ACC112 (cell line): ENCODE results near the gene JMJD8.

ENCODE experiments used
- H2AFZ ChIP-seq: fragments of 200-600 bp; sonication (generic); one replicate; pipeline ENCODE4 v1.6.0; 2017; ENCODE audit warnings: antibody characterized with exemption, low read length; ENCODE audit not compliant: unreplicated experiment
- H3K27ac ChIP-seq: fragments of 200-600 bp; sonication (generic); 2 replicates; pipeline ENCODE4 v1.5.1; 2014; ENCODE audit warnings: low read depth, mild to moderate bottlenecking, antibody characterized with exemption, low read length, moderate library complexity
- H3K27me3 ChIP-seq: fragments of 200-600 bp; sonication (generic); 2 replicates; pipeline ENCODE4 v1.6.1; 2014; ENCODE audit warnings: mild to moderate bottlenecking, antibody characterized with exemption, low read length, moderate library complexity, mixed read lengths; ENCODE audit not compliant: insufficient read depth
- H3K36me3 ChIP-seq: fragments of 200-600 bp; sonication (generic); 2 replicates; pipeline ENCODE4 v1.6.1; 2016; ENCODE audit warnings: mild to moderate bottlenecking, antibody characterized with exemption, low read length, moderate library complexity, mixed read lengths; ENCODE audit not compliant: insufficient read depth
- H3K4me1 ChIP-seq: fragments of 200-600 bp; sonication (generic); one replicate; pipeline ENCODE4 v1.6.1; 2016; ENCODE audit warnings: low read length, mixed read lengths; ENCODE audit not compliant: insufficient read depth, unreplicated experiment, control insufficient read depth
- H3K4me3 ChIP-seq: fragments of 200-600 bp; sonication (generic); 2 replicates; pipeline ENCODE4 v1.5.1; 2014; ENCODE audit warnings: mild to moderate bottlenecking, low read depth, low read length
- H3K79me2 ChIP-seq: fragments of 200-600 bp; sonication (generic); one replicate; pipeline ENCODE4 v1.6.0; 2016; ENCODE audit warnings: low read length; ENCODE audit not compliant: control insufficient read depth, unreplicated experiment, insufficient read depth

Gene JMJD8

GRCh38 chr16:667113-667779, 16.9 kb downstream of the JMJD8 start:
- peaks cover 15% of the 10 kb centered on the region for H3K79me2 ChIP-seq
- no peak overlapping the region for H3K4me3 ChIP-seq
- no peaks in the 10 kb centered on the region for H3K27me3 ChIP-seq
- no peaks in the 10 kb centered on the region for H3K4me1 ChIP-seq
- no peak overlapping the region for H3K27ac ChIP-seq
- H3K36me3 ChIP-seq = peaks cover 14% of the 10 kb centered on the region; the same call in 1 of the 2 replicates
- no peak overlapping the region for H2AFZ ChIP-seq

GRCh38 chr16:666572-666971, 17.6 kb downstream of the JMJD8 start:
- Histone ChIP-seq H3K27me3 (no peaks in the 10 kb centered on the region), H3K4me1 (no peaks in the 10 kb centered on the region), H3K79me2 (peaks cover 15% of the 10 kb centered on the region), H2AFZ (no peak overlapping the region), H3K4me3 (no peak overlapping the region), H3K27ac (no peak overlapping the region), H3K36me3 (0 out of 2 replicates have a peak, but pooled peaks cover 10% of the 10 kb centered on the region)

GRCh38 chr16:662597-662996, 21.5 kb downstream of the JMJD8 start:
- peaks cover 3% of the 10 kb centered on the region for H3K4me1 ChIP-seq
- no peaks in the 10 kb centered on the region for H3K27me3 ChIP-seq
- no peak overlapping the region for H2AFZ ChIP-seq
- H3K36me3 ChIP-seq = no peaks in the 10 kb centered on the region
- no peak overlapping the region for H3K4me3 ChIP-seq
- no peak overlapping the region for H3K27ac ChIP-seq
- H3K79me2 ChIP-seq = no peaks in the 10 kb centered on the region

- Histone ChIP-seq H3K4me1 (peaks cover 3% of the 10 kb centered on the region), H3K36me3 (no peaks in the 10 kb centered on the region), H3K79me2 (no peaks in the 10 kb centered on the region), H3K4me3 (no peak overlapping the region), H2AFZ (no peak overlapping the region), H3K27me3 (no peaks in the 10 kb centered on the region), H3K27ac (no peak overlapping the region)
These were observed 22.0 kb downstream of the JMJD8 start for GRCh38 chr16:662095-662494.

- peaks cover 3% of the 10 kb centered on the region for H3K4me1 ChIP-seq
- no peaks in the 10 kb centered on the region for H3K27me3 ChIP-seq
- H2AFZ ChIP-seq = no peak overlapping the region
- no peaks in the 10 kb centered on the region for H3K36me3 ChIP-seq
- no peak overlapping the region for H3K4me3 ChIP-seq
- H3K79me2 ChIP-seq = no peaks in the 10 kb centered on the region
- H3K27ac ChIP-seq = no peak overlapping the region
These were observed 22.8 kb downstream of the JMJD8 start for GRCh38 chr16:661184-661821.

GRCh38 chr16:660459-661183, 23.5 kb downstream of the JMJD8 start:
- H3K27ac ChIP-seq = no peak overlapping the region
- H3K27me3 ChIP-seq = no peaks in the 10 kb centered on the region
- no peak overlapping the region for H2AFZ ChIP-seq
- H3K79me2 ChIP-seq = no peaks in the 10 kb centered on the region
- H3K36me3 ChIP-seq = no peaks in the 10 kb centered on the region
- H3K4me3 ChIP-seq = no peak overlapping the region
- H3K4me1 ChIP-seq = peaks cover 3% of the 10 kb centered on the region

GRCh38 chr16:660132-660458, 24.0 kb downstream of the JMJD8 start:
- Histone ChIP-seq H3K4me3 (no peak overlapping the region), H3K27me3 (no peaks in the 10 kb centered on the region), H3K4me1 (peaks cover 3% of the 10 kb centered on the region), H3K79me2 (no peaks in the 10 kb centered on the region), H3K36me3 (no peaks in the 10 kb centered on the region), H2AFZ (no peak overlapping the region), H3K27ac (no peak overlapping the region)

GRCh38 chr16:659618-660017, 24.5 kb downstream of the JMJD8 start:
- no peak overlapping the region for H3K27ac ChIP-seq
- H2AFZ ChIP-seq = no peak overlapping the region
- H3K36me3 ChIP-seq = no peaks in the 10 kb centered on the region
- no peaks in the 10 kb centered on the region for H3K27me3 ChIP-seq
- H3K4me3 ChIP-seq = no peak overlapping the region
- no peaks in the 10 kb centered on the region for H3K79me2 ChIP-seq
- H3K4me1 ChIP-seq = peaks cover 3% of the 10 kb centered on the region

- H3K27me3 ChIP-seq = no peaks in the 10 kb centered on the region
- peaks cover 3% of the 10 kb centered on the region for H3K4me1 ChIP-seq
- H3K79me2 ChIP-seq = no peaks in the 10 kb centered on the region
- no peak overlapping the region for H3K4me3 ChIP-seq
- H2AFZ ChIP-seq = no peak overlapping the region
- H3K36me3 ChIP-seq = no peaks in the 10 kb centered on the region
- no peak overlapping the region for H3K27ac ChIP-seq
These were observed 25.2 kb downstream of the JMJD8 start for GRCh38 chr16:658679-659571.

- Histone ChIP-seq H3K27ac (no peak overlapping the region), H3K27me3 (no peaks in the 10 kb centered on the region), H3K36me3 (no peaks in the 10 kb centered on the region), H3K4me3 (no peak overlapping the region), H2AFZ (no peak overlapping the region), H3K79me2 (no peaks in the 10 kb centered on the region), H3K4me1 (peaks cover 3% of the 10 kb centered on the region)
These were observed 26.6 kb downstream of the JMJD8 start for GRCh38 chr16:657487-657886.
